Fibroblast of the aortic adventitia (primary cell): ENCODE measurements around the gene NUCB1. TPM values are rescaled to one million over a fixed set of nuclear protein-coding genes. Genes with fewer than 3 reads are reported as not detected.
A peak's percentile ranks its signal among the peaks of the same experiment; 100 is the strongest.
"Not testable (repeated sequence)": the region's sequence is repeated elsewhere in the genome, so short reads cannot be mapped to it uniquely, and the experiment has no call there.

Experiments
- DNase-seq: peaks from one replicate; pipeline ENCODE4 v3.0.0-alpha.2; 2010; ENCODE audit warnings: low read depth
- H3K4me3 ChIP-seq: 2 replicates; pipeline ENCODE4 v1.5.1; 2011; ENCODE audit warnings: low read depth, mild to moderate bottlenecking, control low read depth, low read length, moderate library complexity
- total RNA-seq: library from RNA; depleted of rRNA; stranded (reverse); fragments of >200 nt; gene quantifications from 2 replicates; pipeline ENCODE4 v1.2.3, GENCODE V29; 2012; ENCODE audit warnings: low replicate concordance
- TF ChIP-seq, protein P1 (sequence below): IDR thresholded peaks from 2 replicates; pipeline ENCODE4 v1.5.1; 2011; ENCODE audit warnings: mild to moderate bottlenecking, low read length, control low read depth, inconsistent platforms; ENCODE audit not compliant: insufficient read depth

NUCB1 gene
- total RNA-seq, 1 donor, result 267 TPM

DNA sequence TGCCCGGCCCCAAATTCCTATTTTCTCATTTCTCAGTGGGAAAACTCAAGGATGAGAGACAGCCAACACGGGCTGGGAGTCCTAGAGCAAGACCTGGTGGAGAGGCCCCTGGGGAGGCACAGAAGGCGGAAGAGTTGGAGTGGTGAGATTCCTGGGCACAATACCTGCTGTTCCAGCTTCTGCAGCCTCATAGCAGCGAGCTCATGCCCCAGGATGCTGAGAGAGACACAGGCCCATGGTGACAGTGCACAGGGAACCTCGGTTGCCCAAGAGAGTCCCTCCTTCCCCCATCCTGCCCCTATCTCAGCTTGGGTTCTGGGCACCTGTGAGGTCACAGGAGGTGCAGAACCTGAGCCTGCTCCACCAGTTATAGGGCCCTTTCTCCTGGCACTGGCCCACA, 2.9 kb upstream of the NUCB1 start:
- DNase-seq, result no peak
- H3K4me3 ChIP-seq, result no peak overlapping the region
- TF ChIP-seq, protein P1, sequence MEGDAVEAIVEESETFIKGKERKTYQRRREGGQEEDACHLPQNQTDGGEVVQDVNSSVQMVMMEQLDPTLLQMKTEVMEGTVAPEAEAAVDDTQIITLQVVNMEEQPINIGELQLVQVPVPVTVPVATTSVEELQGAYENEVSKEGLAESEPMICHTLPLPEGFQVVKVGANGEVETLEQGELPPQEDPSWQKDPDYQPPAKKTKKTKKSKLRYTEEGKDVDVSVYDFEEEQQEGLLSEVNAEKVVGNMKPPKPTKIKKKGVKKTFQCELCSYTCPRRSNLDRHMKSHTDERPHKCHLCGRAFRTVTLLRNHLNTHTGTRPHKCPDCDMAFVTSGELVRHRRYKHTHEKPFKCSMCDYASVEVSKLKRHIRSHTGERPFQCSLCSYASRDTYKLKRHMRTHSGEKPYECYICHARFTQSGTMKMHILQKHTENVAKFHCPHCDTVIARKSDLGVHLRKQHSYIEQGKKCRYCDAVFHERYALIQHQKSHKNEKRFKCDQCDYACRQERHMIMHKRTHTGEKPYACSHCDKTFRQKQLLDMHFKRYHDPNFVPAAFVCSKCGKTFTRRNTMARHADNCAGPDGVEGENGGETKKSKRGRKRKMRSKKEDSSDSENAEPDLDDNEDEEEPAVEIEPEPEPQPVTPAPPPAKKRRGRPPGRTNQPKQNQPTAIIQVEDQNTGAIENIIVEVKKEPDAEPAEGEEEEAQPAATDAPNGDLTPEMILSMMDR, result no peak

DNA sequence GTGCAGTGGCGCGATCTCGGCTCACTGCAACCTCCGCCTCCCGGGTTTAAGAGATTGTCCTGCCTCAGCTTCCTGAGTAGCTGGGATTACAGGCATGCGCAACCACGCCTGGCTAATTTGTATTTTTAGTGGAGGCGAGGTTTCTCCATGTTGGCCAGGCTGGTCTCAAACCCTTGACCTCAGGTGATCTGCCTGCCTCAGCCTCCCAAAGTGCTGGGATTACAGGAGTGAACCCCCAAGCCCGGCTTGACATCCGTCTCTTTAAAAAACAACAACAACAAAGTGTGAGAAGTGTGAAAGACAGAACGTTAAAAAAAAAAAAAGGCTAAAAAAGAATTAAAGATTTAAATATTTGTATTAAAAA, 744 bp upstream of the NUCB1 start:
- H3K4me3 ChIP-seq, result peak overlapping the region; percentile 53
- DNase-seq, result not testable (repeated sequence)

DNA sequence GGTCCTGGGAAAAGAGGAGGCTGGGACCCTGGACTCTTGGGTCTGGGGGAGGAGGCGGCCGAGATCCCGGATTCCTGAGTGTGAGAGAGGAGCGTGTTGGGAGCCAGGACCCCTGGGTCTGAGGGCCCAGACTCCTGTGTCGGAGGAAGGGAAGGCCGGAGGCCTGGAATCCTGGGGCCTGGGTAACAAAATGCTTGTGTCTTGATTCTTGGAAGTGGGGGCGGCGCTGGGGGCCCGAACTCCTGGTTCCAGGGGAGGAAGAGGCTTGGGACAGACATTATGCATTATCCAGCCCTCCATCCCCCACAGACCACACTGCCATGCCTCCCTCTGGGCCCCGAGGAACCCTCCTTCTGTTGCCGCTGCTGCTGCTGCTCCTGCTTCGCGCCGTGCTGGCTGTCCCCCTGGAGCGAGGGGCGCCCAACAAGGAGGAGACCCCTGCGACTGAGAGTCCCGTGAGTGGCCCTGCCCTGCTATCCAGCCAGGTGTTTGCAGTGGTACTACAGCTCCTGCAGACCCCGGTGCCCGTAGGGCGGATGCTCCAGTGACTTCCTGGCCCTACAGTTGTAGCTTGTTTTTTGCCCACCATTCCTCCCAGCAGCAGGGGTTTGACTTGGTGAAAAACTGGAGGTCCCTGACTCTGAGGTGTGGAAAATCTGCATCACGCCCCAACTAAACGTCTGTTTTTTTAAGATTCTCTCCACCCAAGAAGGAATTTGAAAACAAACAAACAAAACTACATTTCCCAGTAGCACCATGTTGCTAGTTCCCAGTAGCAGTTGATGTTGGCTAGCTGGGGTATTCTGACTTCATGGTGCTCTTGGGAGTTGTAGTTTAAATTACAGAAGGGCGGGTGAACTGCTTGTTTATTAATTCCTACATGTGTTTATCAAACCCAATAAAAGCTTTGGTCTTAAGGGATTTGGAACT, 630 bp downstream of the NUCB1 start:
- TF ChIP-seq, protein P1, result no peak
- peak; percentile 61 for DNase-seq
- H3K4me3 ChIP-seq, result peak overlapping the region; percentile 95

DNA sequence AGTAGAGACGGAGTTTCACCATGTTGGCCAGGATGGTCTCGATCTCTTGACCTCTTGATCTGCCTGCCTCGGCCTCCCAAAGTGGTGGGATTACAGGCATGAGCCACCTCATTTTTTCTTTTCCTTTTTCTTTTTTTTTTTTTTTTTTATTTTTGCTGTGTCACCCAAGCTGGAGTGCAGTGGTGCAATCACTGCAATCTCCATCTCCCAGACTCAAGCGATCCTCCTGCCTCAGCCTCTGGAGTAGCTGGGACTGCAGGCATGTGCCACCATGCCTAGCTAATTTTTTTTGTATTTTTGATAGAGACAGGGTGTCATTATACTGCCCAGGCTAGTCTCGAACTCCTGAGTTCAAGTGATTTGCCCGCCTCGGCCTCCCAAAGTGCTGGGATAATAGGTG, 2.2 kb downstream of the NUCB1 start:
- not testable (repeated sequence) for DNase-seq, H3K4me3 ChIP-seq

DNA sequence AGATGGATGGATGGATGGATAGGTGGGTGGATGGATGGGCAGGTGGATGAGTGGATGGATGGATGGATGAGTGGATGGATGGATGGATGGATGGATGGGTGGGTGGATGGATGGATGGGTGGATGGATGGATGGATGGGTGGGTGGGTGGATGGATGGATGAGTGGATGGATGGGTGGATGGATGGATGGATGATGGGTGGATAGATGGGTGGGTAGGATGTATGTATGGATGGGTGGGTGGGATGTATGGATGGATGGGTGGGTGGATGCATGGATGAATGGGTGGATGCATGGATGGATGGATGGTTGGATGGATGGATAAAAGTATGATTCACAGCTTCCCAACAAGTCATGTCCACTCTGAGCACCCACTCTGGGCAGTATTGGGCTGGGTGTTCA, 3.7 kb downstream of the NUCB1 start:
- DNase-seq, result not testable (repeated sequence)

DNA sequence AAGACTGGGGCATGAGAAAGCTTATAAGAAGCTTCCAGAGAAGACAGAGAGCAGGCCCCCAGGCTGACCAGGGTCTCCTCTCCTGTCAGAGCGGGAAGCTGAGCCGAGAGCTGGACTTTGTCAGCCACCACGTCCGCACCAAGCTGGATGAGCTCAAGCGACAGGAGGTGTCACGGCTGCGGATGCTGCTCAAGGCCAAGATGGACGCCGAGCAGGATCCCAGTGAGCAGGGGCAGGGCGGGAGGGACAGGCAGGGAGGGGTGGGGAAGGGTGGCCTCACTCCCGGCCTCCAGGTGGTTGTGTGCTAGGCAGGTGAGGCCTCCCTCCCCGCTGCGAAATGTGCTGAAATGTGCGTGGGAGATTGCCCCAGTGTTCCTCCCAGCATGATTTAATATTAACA, 5.6 kb downstream of the NUCB1 start:
- no peak for DNase-seq
- TF ChIP-seq, protein P1, result no peak
- no peak overlapping the region for H3K4me3 ChIP-seq

More for the DNA sequence above, 3.7 kb downstream of the NUCB1 start:
- H3K4me3 ChIP-seq, result not testable (repeated sequence)

DNA sequence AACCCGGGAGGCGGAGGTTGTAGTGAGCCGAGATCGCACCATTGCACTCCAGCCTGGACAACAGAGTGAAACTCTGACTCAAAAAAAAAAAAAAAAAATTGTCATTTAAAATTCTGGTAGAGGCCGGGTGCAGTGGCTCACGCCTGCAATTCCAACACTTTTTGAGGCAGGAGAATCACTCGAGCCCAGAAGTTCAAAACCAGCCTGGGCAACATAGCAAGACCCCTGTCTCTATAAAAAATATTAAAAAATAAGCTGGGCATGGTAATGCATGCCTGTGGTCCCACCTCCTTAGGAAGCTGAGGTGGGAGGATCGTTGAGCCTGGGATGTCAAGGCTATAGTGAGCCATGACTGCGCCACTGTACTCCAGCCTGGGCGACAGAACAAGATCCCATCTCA, 6.2 kb downstream of the NUCB1 start:
- TF ChIP-seq, protein P1, result no peak
- H3K4me3 ChIP-seq, result no peak overlapping the region

DNA sequence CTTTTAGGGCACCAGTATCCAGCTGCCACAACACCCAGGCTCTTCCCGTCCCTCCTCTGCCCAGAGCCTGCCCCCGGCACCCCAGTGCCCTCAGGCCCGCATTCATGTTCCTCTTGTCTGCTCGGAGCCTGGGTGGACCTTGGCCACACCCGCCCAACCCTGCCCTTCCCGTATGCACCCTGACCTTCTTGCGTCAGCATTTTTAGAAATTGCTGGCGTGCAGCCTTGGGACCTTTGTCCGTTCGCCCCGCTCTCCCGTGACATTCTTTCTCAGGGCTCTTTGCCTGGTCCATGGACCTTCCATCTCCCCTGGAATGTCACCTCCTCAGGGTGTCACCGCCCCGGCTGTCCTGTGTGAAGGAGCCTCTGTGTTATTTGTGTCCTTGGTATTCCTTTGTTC, 7.6 kb downstream of the NUCB1 start:
- no peak for DNase-seq
- TF ChIP-seq, protein P1, result no peak
- H3K4me3 ChIP-seq, result no peak overlapping the region

More for the DNA sequence above, 6.2 kb downstream of the NUCB1 start:
- DNase-seq, result no peak

DNA sequence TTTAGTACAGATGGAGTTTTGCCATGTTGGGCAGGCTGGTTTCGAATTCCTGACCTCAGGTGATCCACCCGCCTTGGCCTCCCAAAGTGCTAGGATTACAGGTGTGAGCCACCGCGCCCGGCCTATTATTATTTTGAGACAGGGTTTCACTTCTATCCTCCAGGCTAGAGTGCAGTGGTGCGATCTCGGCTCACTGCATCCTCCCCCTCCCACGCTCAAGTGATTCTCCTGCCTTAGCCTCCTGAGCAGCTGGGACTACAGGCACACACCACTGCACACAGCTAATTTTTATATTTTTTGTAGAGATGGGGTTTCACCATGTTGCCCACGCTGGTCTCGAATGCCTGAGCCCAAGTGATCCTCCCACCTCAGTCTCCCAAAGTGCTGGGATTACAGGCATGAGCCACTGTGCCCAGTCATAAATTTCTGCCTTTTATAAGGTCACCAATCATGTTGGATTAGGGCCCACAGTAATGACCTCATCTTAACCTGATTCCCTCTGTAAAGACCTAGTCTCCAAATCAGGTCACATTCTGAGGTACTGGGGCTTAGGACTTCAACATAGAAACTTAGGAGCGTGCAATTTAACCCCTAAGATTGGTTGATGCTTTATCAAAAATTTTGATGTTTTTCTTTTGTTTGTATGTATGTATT, 9.4 kb downstream of the NUCB1 start:
- not testable (repeated sequence) for H3K4me3 ChIP-seq, DNase-seq
